Stimulated activated CD8-positive, alpha-beta memory T cell treated with anti-CD3 and anti-CD28 coated beads, Interleukin-12 subunit alpha, Interleukin-12 subunit beta, amount 100 ng/mL, for 24 hours (primary cell): Measurements from ENCODE around the gene RBPMS2.

ENCODE experiments used
- DNase-seq: peaks from one replicate; pipeline ENCODE4 v3.0.0-alpha.2; 2020; ENCODE audit errors: extremely low read depth

The RBPMS2 gene

DNA sequence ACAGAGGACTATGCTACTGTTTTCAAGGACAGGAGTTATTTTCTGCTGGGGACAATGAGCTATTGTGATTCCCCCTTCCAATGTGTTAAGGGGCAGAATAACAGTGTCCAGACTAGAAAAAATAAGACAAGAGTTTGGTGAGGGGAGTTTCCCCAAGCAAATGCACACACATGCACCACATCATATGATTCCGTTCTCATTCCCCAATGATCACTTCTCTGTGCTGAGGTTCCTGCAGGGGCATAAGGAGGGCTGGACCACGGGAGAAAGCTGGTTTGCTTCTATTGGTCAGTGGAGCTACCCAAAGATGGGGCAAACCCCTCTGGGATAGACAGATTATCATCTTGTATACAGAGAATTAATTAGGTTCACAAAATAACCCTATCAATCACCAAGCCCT, 80.6 kb downstream of the RBPMS2 start:
- no peak for DNase-seq

DNA sequence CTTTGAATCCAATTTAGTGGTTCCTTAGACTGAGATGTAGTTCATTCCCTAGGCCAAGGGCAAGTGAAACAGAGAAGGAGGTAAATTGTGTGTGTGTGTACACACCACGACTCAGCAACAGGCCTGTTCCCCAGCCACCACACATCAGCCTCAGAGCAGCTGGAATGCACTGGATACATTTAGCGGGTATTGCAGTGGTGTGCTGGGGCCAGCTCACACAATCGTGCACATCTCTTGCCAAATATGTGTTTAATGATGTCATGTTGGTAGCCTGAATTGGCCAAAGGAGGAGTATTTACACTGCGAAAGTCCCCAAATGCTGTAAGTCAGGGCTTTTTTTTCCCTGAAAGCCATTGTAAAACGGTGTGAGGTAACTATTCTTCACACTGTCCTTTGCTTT, 82.3 kb downstream of the RBPMS2 start:
- DNase-seq = no peak

DNA sequence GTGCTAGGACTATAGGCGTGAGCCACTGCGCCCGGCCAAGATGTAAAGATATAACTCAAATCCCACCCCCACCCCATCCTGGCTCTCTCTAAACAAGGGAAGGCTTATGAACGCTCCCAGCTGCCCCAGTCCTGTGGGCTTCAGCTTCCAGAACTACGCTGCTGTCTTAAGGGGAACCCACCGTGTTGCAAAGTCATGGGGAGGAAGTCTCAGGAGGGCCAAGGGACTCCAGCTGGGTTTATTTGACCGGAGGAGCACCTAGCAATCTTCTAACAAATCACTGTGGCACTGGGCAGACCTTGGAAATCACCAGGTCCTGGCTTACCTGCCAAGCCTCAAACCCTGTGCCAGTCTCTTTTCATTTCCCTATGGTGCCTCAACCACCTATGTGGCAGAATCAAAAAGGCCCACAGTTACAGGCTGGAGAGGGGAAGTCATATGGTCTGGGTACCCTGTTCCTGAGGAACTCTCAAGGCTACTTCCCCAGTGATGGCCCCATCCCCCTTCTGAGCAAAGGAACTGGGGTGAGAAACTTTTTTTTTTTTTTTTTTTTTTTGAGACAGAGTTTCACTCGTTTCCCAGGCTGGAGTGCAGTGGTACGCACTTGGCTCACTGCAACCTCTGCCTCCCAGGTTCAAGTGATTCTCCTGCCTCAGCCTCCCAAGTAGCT, 83.4 kb downstream of the RBPMS2 start:
- DNase-seq = no peak

DNA sequence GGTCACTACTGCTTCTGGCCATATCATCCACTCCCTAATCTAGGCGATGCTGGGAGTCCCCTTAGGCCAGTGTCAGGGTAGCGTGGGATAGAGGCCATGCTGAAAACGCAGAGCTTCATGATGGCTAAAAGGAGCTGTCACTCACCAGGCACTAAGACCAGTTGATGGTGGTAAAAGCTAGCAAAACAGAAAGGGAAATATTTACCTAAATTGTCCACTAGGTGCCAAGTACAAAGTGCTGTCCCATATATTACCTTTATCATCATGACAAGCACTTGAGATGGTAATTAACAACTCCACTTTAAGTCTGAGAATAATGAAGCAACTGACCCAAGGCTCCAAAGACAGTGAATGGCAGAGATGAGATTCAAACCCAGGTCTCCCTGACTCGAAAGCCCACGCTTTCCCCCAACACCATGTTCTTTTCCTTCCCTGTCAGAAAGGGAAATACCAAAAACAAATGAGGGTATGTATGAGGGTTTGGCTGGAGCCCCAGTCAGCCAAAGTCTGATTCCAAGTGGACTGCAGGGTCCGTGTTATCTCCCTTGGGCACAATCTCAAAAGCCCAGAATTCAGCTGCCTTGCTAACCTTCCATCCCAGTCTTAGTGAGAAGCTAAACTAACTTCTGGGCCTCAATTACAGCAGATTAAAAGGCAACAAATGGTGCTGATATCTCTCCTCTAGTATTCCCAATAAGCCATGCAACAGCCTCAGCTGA, 84.7 kb downstream of the RBPMS2 start:
- no peak for DNase-seq

DNA sequence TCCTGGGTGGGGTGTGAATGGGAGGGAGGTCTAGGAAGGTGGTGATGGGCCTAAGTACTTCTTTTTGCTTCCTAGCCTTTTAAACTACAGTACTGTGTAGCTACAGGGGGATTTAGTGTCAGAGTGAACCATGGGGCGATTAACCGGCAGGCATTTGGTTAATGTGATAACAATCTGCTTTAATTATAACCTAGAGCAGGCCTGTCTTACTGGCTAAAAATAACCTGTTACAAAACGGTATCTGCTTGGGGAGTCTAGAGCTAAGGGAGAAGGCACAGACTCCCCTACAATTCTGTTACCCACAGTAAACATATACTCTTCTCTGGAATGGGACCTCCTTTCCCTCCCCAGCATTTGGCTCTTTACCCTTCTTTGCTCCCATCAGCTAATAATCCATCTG, 85.4 kb downstream of the RBPMS2 start:
- no peak for DNase-seq
